GM12878 (cell line): Measurements from ENCODE around the gene KRTAP19-5. TPM values are rescaled to one million over a fixed set of nuclear protein-coding genes. Genes with fewer than 3 reads are reported as not detected.

Experiments
- ATAC-seq: fragments of 200-7000 bp; cut with Tn5 transposase; 3 replicates; pipeline ENCODE4 v1.9.1; 2020; ENCODE audit warnings: mild to moderate bottlenecking, moderate library complexity
- BruUV-seq: library from RNA; stranded (reverse); fragments of 400-500 nt; replicated peaks from 2 replicates; lab custom pipeline; 2021; lab: Mats Ljungman, UMichigan
- CTCF ChIA-PET: fragments of 300-600 bp; sonication (Branson Sonifier 250); formaldehyde crosslinking; extraction: SDS; loops from one replicate; lab custom pipeline; 2021; ENCODE audit warnings: inconsistent platforms; lab: Yijun Ruan, JAX
- POLR2A ChIA-PET: fragments of 350-600 bp; formaldehyde crosslinking; extraction: SDS; loops from one replicate; lab custom pipeline; 2021; ENCODE audit warnings: inconsistent platforms; lab: Charles Lee
- RAD21 ChIA-PET: fragments of 300-600 bp; sonication (Branson Sonifier 250); formaldehyde crosslinking; loops from one replicate; lab custom pipeline; 2023; ENCODE audit warnings: antibody characterized with exemption; ENCODE audit not compliant: unreplicated experiment; lab: Charles Lee
- SMC1A ChIA-PET: fragments of 300-600 bp; sonication (Branson Sonifier 250); formaldehyde crosslinking; loops from one replicate; lab custom pipeline; 2023; ENCODE audit not compliant: unreplicated experiment, uncharacterized antibody; lab: Charles Lee
- DNase-seq: peaks from one replicate; pipeline ENCODE4 v3.0.0-alpha.2; 2011; ENCODE audit warnings: low read depth, low spot score
- FAIRE-seq: peaks from 3 replicates; lab custom pipeline; 2011; peaks lifted over from hg19 to GRCh38; lab: Jason Lieb, UNC
- H2AFZ ChIP-seq: 2 replicates; pipeline ENCODE4 v1.6.0; 2011; ENCODE audit warnings: low read depth, low read length, control low read depth; ENCODE audit not compliant: control insufficient read depth
- H3K27ac ChIP-seq: 2 replicates; pipeline ENCODE4 v1.5.1; 2011; ENCODE audit warnings: control low read depth; ENCODE audit not compliant: control insufficient read depth, insufficient read depth
- H3K27me3 ChIP-seq, 2 experiments: replicated peaks in 1 of 2; 2 replicates each; pipeline versions ENCODE4 v1.6.0 to v1.6.1; 2011; ENCODE audit warnings: low read length in 1 of 2; ENCODE audit not compliant: control insufficient read depth in 2 of 2, insufficient read depth in 2 of 2
- H3K36me3 ChIP-seq, 2 experiments: 2 replicates each; pipeline ENCODE4 v1.5.1; 2011; ENCODE audit warnings: low read length in 1 of 2; ENCODE audit not compliant: control insufficient read depth in 2 of 2, insufficient read depth in 2 of 2
- H3K4me1 ChIP-seq: 2 replicates; pipeline ENCODE4 v1.6.1; 2011; ENCODE audit warnings: mild to moderate bottlenecking, low read length, moderate library complexity, mixed read lengths; ENCODE audit not compliant: control insufficient read depth, insufficient read depth
- H3K4me2 ChIP-seq: 2 replicates; pipeline ENCODE4 v1.6.0; 2011; ENCODE audit warnings: control low read depth; ENCODE audit not compliant: control insufficient read depth, insufficient read depth
- H3K4me3 ChIP-seq: fragments of 200-600 bp; sonication (generic); 2 replicates; pipeline ENCODE4 v1.5.1; 2016
- H3K79me2 ChIP-seq: 2 replicates; pipeline ENCODE4 v1.6.0; 2011; ENCODE audit warnings: low read length; ENCODE audit not compliant: control insufficient read depth, insufficient read depth
- H3K9ac ChIP-seq: 2 replicates; pipeline ENCODE4 v1.8.0; 2011; ENCODE audit warnings: low read length, control low read depth, mixed read lengths; ENCODE audit not compliant: control insufficient read depth, insufficient read depth
- H3K9me3 ChIP-seq: replicated peaks from 3 replicates; pipeline ENCODE4 v1.5.1; 2011; ENCODE audit warnings: mild to moderate bottlenecking, low read length; ENCODE audit not compliant: control insufficient read depth, insufficient read depth
- H4K20me1 ChIP-seq: 2 replicates; pipeline ENCODE4 v1.6.0; 2011; ENCODE audit not compliant: control insufficient read depth, insufficient read depth
- CHD1 ChIP-seq: IDR thresholded peaks from 2 replicates; pipeline ENCODE4 v1.6.1; 2012; ENCODE audit warnings: low read depth, low read length, improper control_type of control experiment
- CHD2 ChIP-seq: IDR thresholded peaks from 2 replicates; pipeline ENCODE4 v1.6.1; 2011; ENCODE audit warnings: low read depth, low read length, improper control_type of control experiment, borderline replicate concordance
- E2F4 ChIP-seq: IDR thresholded peaks from 2 replicates; pipeline ENCODE4 v1.6.1; 2012; ENCODE audit warnings: low read depth, low read length, improper control_type of control experiment
- NFIC ChIP-seq: IDR thresholded peaks from 2 replicates; pipeline ENCODE4 v1.6.1; 2012; ENCODE audit warnings: low read depth, mild to moderate bottlenecking, inconsistent platforms, low read length, moderate library complexity
- NR2C2 ChIP-seq: IDR thresholded peaks from 2 replicates; pipeline ENCODE4 v1.6.1; 2011; ENCODE audit warnings: borderline replicate concordance, low read depth; ENCODE audit not compliant: control insufficient read depth, insufficient read length
- PRDM15 ChIP-seq: fragments of 450-650 bp; formaldehyde crosslinking; IDR thresholded peaks from 2 replicates; pipeline ENCODE4 v1.4.0; 2020; ENCODE audit warnings: mild to moderate bottlenecking, moderate library complexity
- SKIL ChIP-seq: fragments of 450-650 bp; IDR thresholded peaks from 2 replicates; pipeline ENCODE4 v1.6.1; 2017; ENCODE audit warnings: mild to moderate bottlenecking, low read depth, inconsistent platforms; ENCODE audit not compliant: poor library complexity, severe bottlenecking
- SMAD1 ChIP-seq: fragments of 450-650 bp; IDR thresholded peaks from 2 replicates; pipeline ENCODE4 v1.6.1; 2018; ENCODE audit warnings: mild to moderate bottlenecking, low read depth; ENCODE audit not compliant: partially characterized antibody
- SREBF2 ChIP-seq: IDR thresholded peaks from 2 replicates; pipeline ENCODE4 v1.6.1; 2012; ENCODE audit warnings: mild to moderate bottlenecking, low read length
- STAT1 ChIP-seq: fragments of 450-650 bp; conservative IDR thresholded peaks from 2 replicates; pipeline ENCODE4 v1.6.1; 2014; ENCODE audit warnings: antibody characterized with exemption, mild to moderate bottlenecking
- YY1 ChIP-seq: IDR thresholded peaks from 2 replicates; pipeline ENCODE4 v1.6.1; 2011; ENCODE audit warnings: low read depth, mild to moderate bottlenecking, low read length
- ZBTB4 ChIP-seq: fragments of 450-650 bp; formaldehyde crosslinking; IDR thresholded peaks from 2 replicates; pipeline ENCODE4 v1.4.0; 2022; ENCODE audit warnings: mild to moderate bottlenecking, moderate library complexity
- WGBS: methylation state at CpG from one replicate; pipeline ENCODE4 v1.1.6; 2016; ENCODE audit warnings: low lambda C conversion rate; ENCODE audit not compliant: insufficient replicate concordance, insufficient coverage; ENCODE audit errors: missing lambda C conversion rate; 5-methylcytosine and 5-hydroxymethylcytosine counted together
- in situ Hi-C: fragments of 300-500 bp; cut with MboI; formaldehyde crosslinking; loops from 9 replicates; pipeline ENCODE4 v1.14.3; 2018; ENCODE audit warnings: mixed read lengths
- intact Hi-C: fragments of 100-400 bp; cut with micrococcal nuclease; formaldehyde crosslinking; loops from one replicate; pipeline ENCODE4 v1.14.2; 2022; ENCODE audit not compliant: unreplicated experiment
- polyA plus RNA-seq, 11 experiments: library from polyadenylated mRNA; depleted of rRNA in 4 of 11; unstranded in 6 of 11; stranded (reverse) in 5 of 11; fragments of >200 nt; fragmentation: Nextera tagmentation in 4 of 11; fragmentation: Illumina TruSeq in 1 of 11; extraction: Ambion mirVana in 4 of 11; extraction: Trizol in 1 of 11; gene quantifications; 1 replicate in 1 of 11; 2 replicates in 10 of 11; pipeline versions ENCODE4 v1.2.1 to v1.2.3, GENCODE V29; 2011 to 2016; ENCODE audit warnings: inconsistent platforms in 2 of 11, missing spikeins in 2 of 11, low read depth in 1 of 11
- total RNA-seq, 4 experiments: library from RNA; depleted of rRNA in 3 of 4; stranded (reverse); fragments of >200 nt in 3 of 4; fragmentation: Illumina TruSeq in 1 of 4; extraction: Trizol in 1 of 4; gene quantifications; 2 replicates each; pipeline versions ENCODE4 v1.2.1 to v1.2.3, GENCODE V29; 2013 to 2021

The KRTAP19-5 gene
- total and polyA plus RNA-seq, 10 of the 15 experiments (the other 5 are each of a cell fraction or from before 2014, with no cell fraction given): not detected

GRCh38 chr21:30491963-30492428 is 9.9 kb downstream of the KRTAP19-5 start, which contains the start of gene KRTAP19-3 (continued):
- no peak for TF ChIP-seq SKIL
- no peak for TF ChIP-seq STAT1

GRCh38 chr21:30487336-30487735 is 14.6 kb downstream of the KRTAP19-5 start, which contains the start of gene KRTAP19-2:
TSS of gene KRTAP19-2 (minus strand) at chr21:30487436. CDS start at chr21:30487348, 88 bp downstream.
- Histone ChIP-seq H3K4me1 (no peaks in the 10 kb centered on the region), H3K79me2 (no peaks in the 10 kb centered on the region), H4K20me1 (no peaks in the 10 kb centered on the region), H2AFZ (no peak within 1 kb of the TSS), H3K27me3 (no peaks in the 10 kb centered on the region), H3K9ac (no peak within 1 kb of the TSS), H3K4me3 (no peak within 1 kb of the TSS), H3K27ac (no peak within 1 kb of the TSS), H3K9me3 (no peaks in the 10 kb centered on the region; the same call in 2 of the 3 replicates), H3K4me2 (no peak within 1 kb of the TSS), H3K36me3 (no peaks in the 10 kb centered on the region)
- intact Hi-C loops (no loop called here), in situ Hi-C loops (no loop called here)
- ChIA-PET CTCF (no interaction called here), RAD21 (no interaction called here), POLR2A (no interaction called here), SMC1A (no interaction called here)
- ATAC-seq (no peak), FAIRE-seq (no peak), DNase-seq (no peak)
- 16% methylated on average over 2 of the region's 2 CpGs for WGBS
- BruUV-seq: no TSS peak
- TF ChIP-seq SMAD1 (no peak), CHD2 (no peak), NR2C2 (no peak), CHD1 (no peak), NFIC (no peak), ZBTB4 (no peak), E2F4 (no peak), PRDM15 (no peak), SREBF2 (no peak), YY1 (no peak)
